ENCODE data around the gene SLC25A42.
A peak's percentile ranks its signal among the peaks of the same experiment; 100 is the strongest.

The SLC25A42 gene

DNA sequence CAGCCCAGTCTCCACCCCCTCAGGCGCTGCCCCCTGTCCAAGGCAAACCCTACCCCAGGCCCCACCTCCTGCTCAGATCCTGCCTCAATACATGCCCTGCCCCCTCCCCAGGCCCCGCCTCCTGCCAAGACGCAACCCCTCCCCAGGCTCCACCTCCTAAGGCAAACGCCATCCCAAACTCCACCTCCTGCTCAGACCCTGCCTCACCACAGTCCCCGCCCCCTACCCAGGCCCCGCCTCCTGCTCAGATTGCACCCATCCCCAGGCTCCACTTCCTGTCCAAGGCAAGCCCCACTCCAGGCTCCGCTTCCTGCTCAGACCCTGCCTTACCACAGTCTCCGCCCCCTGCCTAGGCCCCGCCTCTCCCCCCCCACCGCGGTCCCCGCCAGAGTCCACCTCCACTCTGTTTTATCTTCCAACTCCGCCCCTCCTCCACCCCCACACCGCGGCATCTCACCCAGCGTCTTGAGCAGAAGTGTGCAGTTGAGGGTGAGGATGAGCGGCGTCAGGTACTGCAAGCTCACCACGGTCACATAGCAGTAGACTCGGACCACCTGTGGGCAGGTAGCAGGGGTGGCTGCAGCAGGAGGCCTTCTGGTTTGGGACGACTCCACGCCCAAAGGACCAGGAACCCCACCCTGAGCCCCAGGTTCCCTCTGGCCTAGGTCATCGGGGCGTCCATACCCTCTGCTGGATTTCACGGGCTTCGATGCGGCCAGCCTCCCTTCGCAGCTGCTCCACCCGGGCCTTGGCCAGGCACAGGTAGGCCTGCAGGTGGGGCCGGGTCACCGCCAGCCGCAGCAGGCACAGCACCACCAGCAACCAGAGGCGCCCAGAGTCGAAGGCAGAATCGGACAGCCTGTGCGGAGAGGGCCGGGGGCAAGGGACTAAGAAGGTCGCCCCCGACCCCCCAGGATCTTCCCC, 56.8 kb downstream of the SLC25A42 start:
- in situ Hi-C loops (cut with HindIII; ENCODE audit: low sequenced_read_pairs) = no loop called here
- no peak overlapping the region for H3K4me3 ChIP-seq (ENCODE audit: low read depth, low read length)
- DNase-seq (ENCODE audit: low read depth, low spot score) = peak; percentile 84
- TF ChIP-seq, protein P1, sequence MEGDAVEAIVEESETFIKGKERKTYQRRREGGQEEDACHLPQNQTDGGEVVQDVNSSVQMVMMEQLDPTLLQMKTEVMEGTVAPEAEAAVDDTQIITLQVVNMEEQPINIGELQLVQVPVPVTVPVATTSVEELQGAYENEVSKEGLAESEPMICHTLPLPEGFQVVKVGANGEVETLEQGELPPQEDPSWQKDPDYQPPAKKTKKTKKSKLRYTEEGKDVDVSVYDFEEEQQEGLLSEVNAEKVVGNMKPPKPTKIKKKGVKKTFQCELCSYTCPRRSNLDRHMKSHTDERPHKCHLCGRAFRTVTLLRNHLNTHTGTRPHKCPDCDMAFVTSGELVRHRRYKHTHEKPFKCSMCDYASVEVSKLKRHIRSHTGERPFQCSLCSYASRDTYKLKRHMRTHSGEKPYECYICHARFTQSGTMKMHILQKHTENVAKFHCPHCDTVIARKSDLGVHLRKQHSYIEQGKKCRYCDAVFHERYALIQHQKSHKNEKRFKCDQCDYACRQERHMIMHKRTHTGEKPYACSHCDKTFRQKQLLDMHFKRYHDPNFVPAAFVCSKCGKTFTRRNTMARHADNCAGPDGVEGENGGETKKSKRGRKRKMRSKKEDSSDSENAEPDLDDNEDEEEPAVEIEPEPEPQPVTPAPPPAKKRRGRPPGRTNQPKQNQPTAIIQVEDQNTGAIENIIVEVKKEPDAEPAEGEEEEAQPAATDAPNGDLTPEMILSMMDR (IDR thresholded peaks at IDR 0.05; ENCODE audit: low read depth, low read length) = no peak

DNA sequence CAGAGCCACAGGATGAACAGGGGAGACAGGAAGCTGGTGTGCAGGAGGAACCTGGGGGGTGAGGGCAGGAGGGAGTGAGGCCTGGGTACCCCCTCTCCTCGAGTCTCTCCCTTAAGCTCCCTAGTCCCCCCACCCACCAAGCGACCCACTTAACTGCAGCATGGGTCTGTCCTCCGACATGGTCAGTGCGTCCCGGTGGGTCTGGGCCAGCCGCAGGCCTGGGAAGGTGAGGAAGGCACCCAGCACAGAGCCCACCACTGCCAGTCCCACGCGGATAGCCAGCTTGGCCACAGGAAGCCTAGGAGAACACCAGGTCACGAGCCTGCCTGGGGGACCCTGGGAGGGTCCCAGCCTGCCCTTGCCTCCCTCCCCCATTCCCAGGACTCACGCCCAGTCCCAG, 57.6 kb downstream of the SLC25A42 start:
- DNase-seq (ENCODE audit: low read depth, low spot score) = no peak
- in situ Hi-C loops (cut with HindIII; ENCODE audit: low sequenced_read_pairs) = no loop called here
- H3K4me3 ChIP-seq (ENCODE audit: low read depth, low read length) = no peak overlapping the region
- TF ChIP-seq, protein P1 (IDR thresholded peaks at IDR 0.05; ENCODE audit: low read depth, low read length) = no peak

DNA sequence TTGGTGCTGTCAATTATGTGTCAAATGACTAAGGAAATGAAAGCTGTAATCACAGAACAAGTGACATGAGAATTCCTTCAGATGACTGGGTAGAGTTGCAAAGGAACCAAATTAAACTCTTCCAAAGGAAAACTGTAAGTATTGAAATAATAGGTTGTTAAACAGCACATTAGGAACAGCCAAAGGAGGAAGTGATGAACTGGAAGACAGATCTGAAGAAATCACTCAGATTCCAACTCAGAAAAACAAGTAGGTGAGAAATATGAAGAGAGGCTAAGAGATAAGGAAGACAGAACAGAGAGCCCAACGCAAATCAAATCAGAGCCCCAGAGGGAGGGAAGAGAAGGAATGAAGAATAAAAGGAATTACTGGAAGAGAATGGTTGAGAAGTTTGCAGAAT, 59.1 kb downstream of the SLC25A42 start:
- no peak for DNase-seq (ENCODE audit: low read depth, low spot score)
- in situ Hi-C loops (cut with HindIII; ENCODE audit: low sequenced_read_pairs) = no loop called here
- TF ChIP-seq, protein P1 (IDR thresholded peaks at IDR 0.05; ENCODE audit: low read depth, low read length) = no peak
- no peak overlapping the region for H3K4me3 ChIP-seq (ENCODE audit: low read depth, low read length)

DNA sequence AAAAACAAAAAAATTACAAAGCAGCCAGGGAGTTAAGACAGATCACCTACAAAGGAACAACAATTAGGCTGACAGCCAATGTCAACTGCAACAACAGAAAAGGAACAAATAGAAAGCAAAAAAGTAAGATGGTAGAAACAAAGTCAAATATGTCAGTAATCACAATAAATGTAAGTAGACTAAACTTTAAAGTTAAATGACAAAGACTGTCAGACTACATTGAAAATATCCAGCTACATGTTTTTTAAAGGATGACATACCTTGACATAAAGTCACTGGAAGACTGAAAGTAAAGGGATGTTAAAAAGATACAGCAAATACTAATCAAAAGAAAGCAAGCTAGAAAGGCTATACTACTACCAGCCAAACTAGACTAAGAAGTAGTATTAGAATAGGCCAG, 59.6 kb downstream of the SLC25A42 start:
- no peak overlapping the region for H3K4me3 ChIP-seq (ENCODE audit: low read depth, low read length)
- in situ Hi-C loops (cut with HindIII; ENCODE audit: low sequenced_read_pairs) = no loop called here
- TF ChIP-seq, protein P1 (IDR thresholded peaks at IDR 0.05; ENCODE audit: low read depth, low read length) = no peak
- no peak for DNase-seq (ENCODE audit: low read depth, low spot score)

DNA sequence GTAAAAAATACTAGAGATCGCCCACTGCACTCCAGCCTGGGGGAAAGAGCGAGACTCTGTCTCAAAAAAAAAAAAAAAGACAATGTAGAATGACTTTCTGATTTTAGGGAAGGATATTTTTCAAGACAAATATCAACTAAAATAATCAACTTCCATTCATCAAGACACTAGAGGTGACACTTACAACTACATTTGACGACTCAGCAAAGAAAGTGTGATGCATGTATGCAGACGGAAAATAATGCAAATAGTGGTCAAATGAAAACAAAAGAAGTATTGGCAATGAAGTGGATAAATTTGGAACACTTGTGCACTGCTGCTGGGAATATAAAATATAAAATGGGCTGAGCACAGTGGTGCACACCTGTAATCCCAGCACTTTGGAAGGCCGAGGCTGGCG, 62.3 kb downstream of the SLC25A42 start:
- in situ Hi-C loops (cut with HindIII; ENCODE audit: low sequenced_read_pairs) = no loop called here
- H3K4me3 ChIP-seq (ENCODE audit: low read depth, low read length) = no peak overlapping the region

DNA sequence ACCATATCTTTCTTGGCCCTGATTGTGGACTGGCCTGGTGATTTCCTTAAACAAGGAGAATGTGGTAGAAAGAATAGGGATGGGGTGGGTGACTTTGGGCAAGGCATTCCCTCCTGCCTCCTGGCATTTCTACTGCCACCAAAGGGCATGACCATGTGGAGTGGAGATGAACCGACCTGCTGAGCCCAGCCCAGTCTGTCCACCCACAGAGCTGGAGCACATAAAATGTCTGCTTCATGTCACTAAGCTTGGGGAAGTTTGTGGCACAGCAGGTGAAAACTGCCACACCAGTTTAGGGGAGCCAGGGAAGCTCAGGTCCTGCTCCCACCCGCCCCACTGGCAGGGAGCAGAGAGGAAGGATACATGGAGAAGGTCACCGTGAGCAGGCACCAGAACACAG, 68.2 kb downstream of the SLC25A42 start:
- DNase-seq (ENCODE audit: low read depth, low spot score) = no peak
- in situ Hi-C loops (cut with HindIII; ENCODE audit: low sequenced_read_pairs) = no loop called here
- H3K4me3 ChIP-seq (ENCODE audit: low read depth, low read length) = no peak overlapping the region
- TF ChIP-seq, protein P1 (IDR thresholded peaks at IDR 0.05; ENCODE audit: low read depth, low read length) = no peak

More for the DNA sequence above, 62.3 kb downstream of the SLC25A42 start:
- TF ChIP-seq, protein P1 (IDR thresholded peaks at IDR 0.05; ENCODE audit: low read depth, low read length) = no peak
- no peak for DNase-seq (ENCODE audit: low read depth, low spot score)

Data from astrocyte of the spinal cord (primary cell).